ENCODE data around the gene HSPA12B. TPM values are rescaled to one million over a fixed set of nuclear protein-coding genes. Genes with fewer than 3 reads are reported as not detected.

Gene HSPA12B
- total and polyA plus RNA-seq, 2 of the 13 experiments (the other 11 are each of a cell fraction or from before 2014, with no cell fraction given), result 0.01 TPM; not detected in 1

DNA sequence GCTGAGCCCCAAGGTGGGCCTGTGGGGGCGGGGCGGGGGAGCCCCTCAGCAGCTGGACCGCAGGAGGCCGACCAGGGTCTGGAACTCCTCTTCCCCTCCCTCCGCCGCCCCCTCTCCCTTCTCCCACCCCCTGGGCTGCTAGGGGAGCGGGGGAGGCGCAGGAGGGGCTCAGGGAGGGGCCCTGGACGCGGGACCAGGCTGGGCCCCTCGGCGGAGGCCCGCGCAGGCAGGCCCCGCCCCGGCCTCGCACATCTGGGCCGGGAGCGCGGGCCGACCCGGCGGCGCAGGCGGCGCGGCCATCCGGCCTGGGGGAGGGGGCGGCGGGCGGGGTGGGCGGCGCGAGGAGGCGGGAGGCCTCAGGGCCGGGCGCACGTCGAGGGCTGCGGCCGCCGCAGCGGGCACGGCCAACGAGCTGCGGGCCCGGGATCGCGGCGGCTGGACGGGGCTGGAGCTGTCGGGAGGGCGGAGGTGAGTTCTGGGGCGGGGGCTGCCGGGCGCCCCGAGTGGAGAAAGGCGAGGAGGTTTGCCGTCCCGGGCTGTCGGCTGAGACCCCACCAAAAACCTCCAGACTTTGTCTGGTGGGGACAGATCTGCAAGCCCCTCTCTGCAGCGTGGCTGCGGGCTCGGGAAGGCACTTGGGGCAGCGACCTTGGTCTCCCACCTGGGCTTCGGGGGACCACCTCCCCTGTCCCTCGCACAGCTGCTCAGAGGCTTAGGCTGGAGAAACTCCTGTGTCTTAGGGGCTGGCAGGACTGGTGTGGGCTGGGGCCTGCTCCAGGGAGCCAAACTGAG lies at the start of gene HSPA12B (continued):
- TF ChIP-seq MTF2 (CRISPR knock-in tag; IDR thresholded peaks at IDR 0.05; ENCODE audit: borderline replicate concordance) (0 out of 2 replicates have a peak, but pooled peaks have one; percentile 31), ZNF292 (CRISPR knock-in tag; IDR thresholded peaks at IDR 0.05; ENCODE audit: borderline replicate concordance, low read depth) (0 out of 2 replicates have a peak, but pooled peaks have one; percentile 18), EZH2 (conservative IDR thresholded peaks at IDR 0.05; ENCODE audit: low read depth, low read length) (peak; percentile 82), ZNF546 (CRISPR knock-in tag; conservative IDR thresholded peaks at IDR 0.05) (no peak), CREM (IDR thresholded peaks at IDR 0.05) (no peak), CREM (CRISPR knock-in tag; IDR thresholded peaks at IDR 0.05) (0 out of 2 replicates have a peak, but pooled peaks have one; percentile 2), RAD51 (IDR thresholded peaks at IDR 0.05; ENCODE audit: borderline replicate concordance) (no peak), HNRNPK (IDR thresholded peaks at IDR 0.05; ENCODE audit: low read depth, low read length, poor library complexity, severe bottlenecking) (peak; percentile 48), ZNF777 (CRISPR knock-in tag; IDR thresholded peaks at IDR 0.05) (peak; percentile 86)

DNA sequence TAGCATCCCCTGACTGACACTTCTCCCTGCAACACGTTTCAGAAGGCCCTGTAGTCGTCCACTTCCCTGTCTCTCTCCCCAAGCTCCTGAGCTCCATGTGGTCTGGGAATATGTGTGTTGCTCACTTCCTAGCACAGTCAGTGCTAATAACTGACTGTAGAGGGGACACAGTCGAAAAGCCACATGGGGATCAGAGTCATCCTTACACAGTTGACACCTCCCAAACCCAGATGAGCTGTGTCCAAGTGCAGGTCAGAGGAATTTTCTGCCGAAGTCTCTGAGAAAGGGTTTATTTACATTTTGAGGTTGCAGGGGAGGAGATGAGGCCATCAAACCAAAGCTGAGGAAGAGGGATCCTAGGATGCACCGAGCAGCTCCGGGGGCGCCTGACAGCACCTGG lies 47.1 kb upstream of the HSPA12B start:
- DNase-seq (ENCODE audit: low spot score) (no peak), ATAC-seq (no peak), FAIRE-seq (no peak)
- POLR2A ChIA-PET, result no interaction called here
- Histone ChIP-seq H3K27me3 (ENCODE audit: control insufficient read depth in 1 of 2, insufficient read depth in 2 of 2, low read length in 2 of 2) (peaks cover 31 to 75% of the 10 kb centered on the region in 2 experiments), H3K4me2 (ENCODE audit: low read depth, low read length) (no peak overlapping the region), H3K4me3 (replicated peaks in 1 of 3; ENCODE audit: insufficient read depth in 1 of 3, low read depth in 2 of 3, low read length in 3 of 3) (no peak overlapping the region), H3K27ac (ENCODE audit: extremely low read length, insufficient read depth, low read length) (no peak overlapping the region), H3K9me3 (ENCODE audit: low read length) (no peaks in the 10 kb centered on the region), H3K79me2 (ENCODE audit: insufficient read depth, low read length) (no peaks in the 10 kb centered on the region), H4K20me1 (ENCODE audit: insufficient read depth, low read length) (no peaks in the 10 kb centered on the region), H3K9ac (ENCODE audit: insufficient read depth, low read depth, low read length) (no peak overlapping the region), H3K36me3 (replicated peaks in 1 of 2; ENCODE audit: control insufficient read depth in 1 of 2, insufficient read depth in 2 of 2, low read length in 2 of 2) (no peaks in the 10 kb centered on the region), H2AFZ (ENCODE audit: low read length) (no peak overlapping the region), H3K4me1 (ENCODE audit: insufficient read depth, low read length) (0 out of 2 replicates have a peak, but pooled peaks cover 9% of the 10 kb centered on the region)
- intact Hi-C loops (cut with micrococcal nuclease; ENCODE audit: unreplicated experiment), result no loop called here
- in situ Hi-C loops (cut with HindIII; ENCODE audit: extremely low pct_ligation_motif_present, low pct_unique_long_range_greater_than_20kb), result no loop called here
- BruUV-seq (replicated peaks), result no TSS peak
- 27% methylated on average over 7 of the region's 7 CpGs for WGBS (ENCODE audit: low lambda C conversion rate)
- CTCF ChIA-PET (ENCODE audit: low intra/inter-chr PET ratio, low total read pairs), result no interaction called here
- TF ChIP-seq FOXO1 (CRISPR knock-in tag; IDR thresholded peaks at IDR 0.05), result no peak
- no peak for TF ChIP-seq PITX1 (CRISPR knock-in tag; IDR thresholded peaks at IDR 0.05)
- TF ChIP-seq, protein P1, sequence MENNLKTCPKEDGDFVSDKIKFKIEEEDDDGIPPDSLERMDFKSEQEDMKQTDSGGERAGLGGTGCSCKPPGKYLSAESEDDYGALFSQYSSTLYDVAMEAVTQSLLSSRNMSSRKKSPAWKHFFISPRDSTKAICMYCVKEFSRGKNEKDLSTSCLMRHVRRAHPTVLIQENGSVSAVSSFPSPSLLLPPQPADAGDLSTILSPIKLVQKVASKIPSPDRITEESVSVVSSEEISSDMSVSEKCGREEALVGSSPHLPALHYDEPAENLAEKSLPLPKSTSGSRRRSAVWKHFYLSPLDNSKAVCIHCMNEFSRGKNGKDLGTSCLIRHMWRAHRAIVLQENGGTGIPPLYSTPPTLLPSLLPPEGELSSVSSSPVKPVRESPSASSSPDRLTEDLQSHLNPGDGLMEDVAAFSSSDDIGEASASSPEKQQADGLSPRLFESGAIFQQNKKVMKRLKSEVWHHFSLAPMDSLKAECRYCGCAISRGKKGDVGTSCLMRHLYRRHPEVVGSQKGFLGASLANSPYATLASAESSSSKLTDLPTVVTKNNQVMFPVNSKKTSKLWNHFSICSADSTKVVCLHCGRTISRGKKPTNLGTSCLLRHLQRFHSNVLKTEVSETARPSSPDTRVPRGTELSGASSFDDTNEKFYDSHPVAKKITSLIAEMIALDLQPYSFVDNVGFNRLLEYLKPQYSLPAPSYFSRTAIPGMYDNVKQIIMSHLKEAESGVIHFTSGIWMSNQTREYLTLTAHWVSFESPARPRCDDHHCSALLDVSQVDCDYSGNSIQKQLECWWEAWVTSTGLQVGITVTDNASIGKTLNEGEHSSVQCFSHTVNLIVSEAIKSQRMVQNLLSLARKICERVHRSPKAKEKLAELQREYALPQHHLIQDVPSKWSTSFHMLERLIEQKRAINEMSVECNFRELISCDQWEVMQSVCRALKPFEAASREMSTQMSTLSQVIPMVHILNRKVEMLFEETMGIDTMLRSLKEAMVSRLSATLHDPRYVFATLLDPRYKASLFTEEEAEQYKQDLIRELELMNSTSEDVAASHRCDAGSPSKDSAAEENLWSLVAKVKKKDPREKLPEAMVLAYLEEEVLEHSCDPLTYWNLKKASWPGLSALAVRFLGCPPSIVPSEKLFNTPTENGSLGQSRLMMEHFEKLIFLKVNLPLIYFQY (CRISPR knock-in tag; IDR thresholded peaks at IDR 0.05; ENCODE audit: borderline replicate concordance), result no peak
- no peak for TF ChIP-seq ZNF598 (CRISPR knock-in tag; IDR thresholded peaks at IDR 0.05; ENCODE audit: borderline replicate concordance)
- TF ChIP-seq BCL6 (CRISPR knock-in tag; IDR thresholded peaks at IDR 0.05), result no peak
- TF ChIP-seq, protein P2, sequence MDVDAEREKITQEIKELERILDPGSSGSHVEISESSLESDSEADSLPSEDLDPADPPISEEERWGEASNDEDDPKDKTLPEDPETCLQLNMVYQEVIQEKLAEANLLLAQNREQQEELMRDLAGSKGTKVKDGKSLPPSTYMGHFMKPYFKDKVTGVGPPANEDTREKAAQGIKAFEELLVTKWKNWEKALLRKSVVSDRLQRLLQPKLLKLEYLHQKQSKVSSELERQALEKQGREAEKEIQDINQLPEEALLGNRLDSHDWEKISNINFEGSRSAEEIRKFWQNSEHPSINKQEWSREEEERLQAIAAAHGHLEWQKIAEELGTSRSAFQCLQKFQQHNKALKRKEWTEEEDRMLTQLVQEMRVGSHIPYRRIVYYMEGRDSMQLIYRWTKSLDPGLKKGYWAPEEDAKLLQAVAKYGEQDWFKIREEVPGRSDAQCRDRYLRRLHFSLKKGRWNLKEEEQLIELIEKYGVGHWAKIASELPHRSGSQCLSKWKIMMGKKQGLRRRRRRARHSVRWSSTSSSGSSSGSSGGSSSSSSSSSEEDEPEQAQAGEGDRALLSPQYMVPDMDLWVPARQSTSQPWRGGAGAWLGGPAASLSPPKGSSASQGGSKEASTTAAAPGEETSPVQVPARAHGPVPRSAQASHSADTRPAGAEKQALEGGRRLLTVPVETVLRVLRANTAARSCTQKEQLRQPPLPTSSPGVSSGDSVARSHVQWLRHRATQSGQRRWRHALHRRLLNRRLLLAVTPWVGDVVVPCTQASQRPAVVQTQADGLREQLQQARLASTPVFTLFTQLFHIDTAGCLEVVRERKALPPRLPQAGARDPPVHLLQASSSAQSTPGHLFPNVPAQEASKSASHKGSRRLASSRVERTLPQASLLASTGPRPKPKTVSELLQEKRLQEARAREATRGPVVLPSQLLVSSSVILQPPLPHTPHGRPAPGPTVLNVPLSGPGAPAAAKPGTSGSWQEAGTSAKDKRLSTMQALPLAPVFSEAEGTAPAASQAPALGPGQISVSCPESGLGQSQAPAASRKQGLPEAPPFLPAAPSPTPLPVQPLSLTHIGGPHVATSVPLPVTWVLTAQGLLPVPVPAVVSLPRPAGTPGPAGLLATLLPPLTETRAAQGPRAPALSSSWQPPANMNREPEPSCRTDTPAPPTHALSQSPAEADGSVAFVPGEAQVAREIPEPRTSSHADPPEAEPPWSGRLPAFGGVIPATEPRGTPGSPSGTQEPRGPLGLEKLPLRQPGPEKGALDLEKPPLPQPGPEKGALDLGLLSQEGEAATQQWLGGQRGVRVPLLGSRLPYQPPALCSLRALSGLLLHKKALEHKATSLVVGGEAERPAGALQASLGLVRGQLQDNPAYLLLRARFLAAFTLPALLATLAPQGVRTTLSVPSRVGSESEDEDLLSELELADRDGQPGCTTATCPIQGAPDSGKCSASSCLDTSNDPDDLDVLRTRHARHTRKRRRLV (CRISPR knock-in tag; IDR thresholded peaks at IDR 0.05), result no peak

All from HepG2 (cell line).